CD4-positive, alpha-beta T cell treated with Interferon alpha-2 for 1 hour (primary cell): Measurements from ENCODE around the gene AFAP1.

Experiments
- DNase-seq, 2 donors: peaks; one replicate each; pipeline ENCODE4 v3.0.0-alpha.2; 2020 to 2022

The AFAP1 gene

GRCh38 chr4:7892212-7893019, 47.2 kb downstream of the AFAP1 start:
- DNase-seq = no peak

- no peak for DNase-seq
These were observed 48.8 kb downstream of the AFAP1 start for GRCh38 chr4:7890635-7891393.

- no peak for DNase-seq
These were observed 52.2 kb downstream of the AFAP1 start for GRCh38 chr4:7887436-7887835.

GRCh38 chr4:7886007-7886973, 53.4 kb downstream of the AFAP1 start:
- DNase-seq = no peak

- DNase-seq = no peak
These were observed 54.2 kb downstream of the AFAP1 start for GRCh38 chr4:7885216-7886006.

- DNase-seq = no peak
These were observed 59.0 kb downstream of the AFAP1 start for GRCh38 chr4:7880683-7881082.

- DNase-seq = no peak
These were observed 60.5 kb downstream of the AFAP1 start for GRCh38 chr4:7879127-7879526.

GRCh38 chr4:7878323-7878722, 61.3 kb downstream of the AFAP1 start:
- DNase-seq = no peak

GRCh38 chr4:7877176-7877575, 62.5 kb downstream of the AFAP1 start:
- no peak for DNase-seq

GRCh38 chr4:7876201-7876875, 63.3 kb downstream of the AFAP1 start:
- peak; percentile 14 to 53 for DNase-seq

GRCh38 chr4:7874838-7875237, 64.8 kb downstream of the AFAP1 start:
- DNase-seq = no peak

- no peak for DNase-seq
These were observed 65.8 kb downstream of the AFAP1 start for GRCh38 chr4:7873881-7874280.

- DNase-seq = no peak
These were observed 67.3 kb downstream of the AFAP1 start for GRCh38 chr4:7872264-7872771.

- no peak for DNase-seq
These were observed 68.3 kb downstream of the AFAP1 start for GRCh38 chr4:7871356-7871755.

- no peak for DNase-seq
These were observed 70.7 kb downstream of the AFAP1 start for GRCh38 chr4:7868892-7869471.

GRCh38 chr4:7868436-7868775, 71.3 kb downstream of the AFAP1 start:
- no peak for DNase-seq

- no peak for DNase-seq
These were observed 71.8 kb downstream of the AFAP1 start for GRCh38 chr4:7867701-7868435.

- DNase-seq = no peak
These were observed 72.5 kb downstream of the AFAP1 start for GRCh38 chr4:7867191-7867590.

GRCh38 chr4:7865533-7865932, 74.1 kb downstream of the AFAP1 start:
- no peak for DNase-seq

- DNase-seq = no peak
These were observed 75.0 kb downstream of the AFAP1 start for GRCh38 chr4:7864685-7865084.
